HG03378 (cell line): Measurements from ENCODE around the gene ASAP2.

Source experiments
- ATAC-seq: cut with Tn5 transposase; IDR thresholded peaks from one replicate; pipeline ENCODE4 v1.9.1; 2021; ENCODE audit warnings: mild to moderate bottlenecking, moderate library complexity; ENCODE audit not compliant: unreplicated experiment

ASAP2 gene

DNA sequence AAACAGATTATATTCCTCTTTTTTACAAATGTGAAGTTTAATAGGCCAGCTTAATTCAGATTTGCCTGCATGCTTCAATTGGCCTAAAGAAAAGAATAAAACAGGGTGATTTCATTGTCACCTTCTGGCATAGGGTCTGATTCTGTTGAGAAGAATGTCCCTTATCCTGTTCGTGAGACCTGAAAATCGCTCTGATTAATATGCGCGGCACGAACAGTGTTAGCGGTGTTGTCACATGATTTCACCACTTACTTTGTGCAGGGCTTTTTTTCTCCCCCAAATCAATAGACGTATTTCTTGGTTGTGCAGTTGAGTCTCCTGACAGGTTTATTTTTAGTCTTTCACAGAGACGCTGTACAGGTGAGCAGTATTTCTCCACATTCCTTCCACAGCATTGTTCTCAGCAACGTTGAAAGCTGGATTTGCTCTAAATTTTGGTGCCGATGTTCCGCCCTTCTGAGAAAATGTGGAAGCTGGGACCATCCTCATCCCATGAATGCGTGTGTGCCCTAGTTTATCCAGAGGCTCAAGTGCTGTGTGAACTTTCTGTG is 134.8 kb downstream of the ASAP2 start:
- no peak for ATAC-seq

DNA sequence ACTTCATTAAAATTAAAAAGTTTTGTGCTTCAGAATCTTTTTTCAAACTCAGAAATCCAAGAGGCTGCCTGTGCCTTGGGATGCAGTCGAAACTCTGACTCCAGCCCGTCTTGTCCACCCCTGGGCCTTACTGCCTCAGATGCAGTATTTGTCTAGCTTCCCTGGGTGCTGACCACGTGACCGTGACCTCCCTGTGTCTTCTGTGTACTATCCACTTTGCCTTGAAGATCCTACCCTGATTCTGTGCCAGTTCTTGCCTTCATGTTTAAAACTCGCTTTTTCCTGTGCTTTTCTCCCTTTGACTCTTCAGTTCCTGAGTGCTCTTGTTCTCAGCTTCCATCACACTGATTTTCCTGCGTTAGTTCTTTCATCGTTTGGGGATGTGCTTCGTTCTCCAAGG is 136.0 kb downstream of the ASAP2 start:
- ATAC-seq, result no peak

DNA sequence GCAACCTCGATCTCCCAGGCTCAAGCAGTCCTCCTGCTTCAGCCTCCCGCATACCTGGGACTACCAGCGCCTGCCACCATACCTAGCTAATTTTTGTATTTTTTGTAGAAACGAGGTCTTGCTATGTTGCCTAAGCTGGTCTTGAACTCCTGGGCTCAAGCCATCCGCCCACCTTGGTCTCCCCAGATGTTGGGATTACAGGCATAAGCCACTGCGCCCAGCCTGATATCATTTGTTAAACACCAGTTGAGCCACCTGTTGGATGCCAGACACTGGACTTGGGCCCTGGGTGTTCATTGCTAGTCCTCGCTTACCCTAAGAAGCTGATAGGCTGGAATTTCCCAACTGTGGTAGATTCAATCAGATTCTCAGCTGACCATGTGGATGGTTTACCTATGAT is 136.9 kb downstream of the ASAP2 start:
- no peak for ATAC-seq

DNA sequence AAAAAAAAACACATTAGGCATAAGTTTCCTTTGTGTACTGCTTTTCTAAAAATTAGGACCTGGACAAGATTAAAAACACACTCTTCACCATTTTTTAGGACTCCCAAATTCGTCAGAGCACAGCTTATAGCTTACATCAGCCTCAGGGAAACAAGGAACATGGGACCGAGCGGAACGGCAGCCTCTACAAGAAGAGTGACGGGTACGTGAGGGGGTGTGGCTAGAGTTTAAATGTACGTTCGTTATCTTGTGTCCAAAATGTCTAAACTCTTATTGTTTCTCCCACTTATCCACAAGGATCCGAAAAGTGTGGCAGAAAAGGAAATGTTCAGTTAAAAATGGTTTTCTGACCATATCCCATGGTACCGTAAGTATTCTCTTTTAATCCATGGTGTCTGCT is 137.8 kb downstream of the ASAP2 start:
- ATAC-seq, result no peak

DNA sequence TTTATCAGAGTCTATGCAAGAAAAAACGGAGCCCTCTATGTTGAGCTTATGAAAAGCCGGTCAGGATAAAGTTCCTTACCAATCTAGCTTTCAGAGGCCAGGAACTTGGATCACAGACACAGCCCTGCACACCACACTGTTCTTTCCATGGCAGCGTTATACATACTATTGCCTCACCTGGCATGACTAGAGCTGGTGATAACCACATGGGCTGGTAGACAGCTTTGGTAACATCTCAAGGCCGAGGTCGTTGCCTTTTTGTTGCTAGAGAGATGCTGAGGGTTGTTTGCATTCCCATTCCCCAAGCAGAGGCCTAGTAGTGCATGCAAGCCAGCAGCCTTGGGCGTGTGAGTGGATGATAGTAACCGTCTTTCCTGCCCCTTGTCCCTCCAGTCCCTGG is 138.7 kb downstream of the ASAP2 start:
- no peak for ATAC-seq

DNA sequence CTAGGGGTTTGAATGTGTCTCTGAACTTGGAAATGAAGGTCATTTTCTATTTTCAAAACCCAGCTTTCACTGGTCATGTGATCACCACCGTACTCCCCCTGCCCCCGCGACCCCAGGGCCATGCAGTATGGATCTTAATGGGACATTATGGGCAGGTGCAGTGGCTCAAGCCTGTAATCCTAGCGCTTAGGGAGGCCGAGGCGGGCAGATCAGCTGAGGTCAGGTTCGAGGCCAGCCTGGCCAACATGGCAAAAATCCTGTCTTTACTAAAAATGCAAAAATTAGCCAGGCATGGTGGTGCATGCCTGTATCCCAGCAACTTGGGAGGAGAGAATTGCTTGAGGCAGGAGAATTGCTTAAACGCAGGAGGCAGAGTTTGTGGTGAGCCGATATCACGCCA is 139.4 kb downstream of the ASAP2 start:
- ATAC-seq, result no peak

DNA sequence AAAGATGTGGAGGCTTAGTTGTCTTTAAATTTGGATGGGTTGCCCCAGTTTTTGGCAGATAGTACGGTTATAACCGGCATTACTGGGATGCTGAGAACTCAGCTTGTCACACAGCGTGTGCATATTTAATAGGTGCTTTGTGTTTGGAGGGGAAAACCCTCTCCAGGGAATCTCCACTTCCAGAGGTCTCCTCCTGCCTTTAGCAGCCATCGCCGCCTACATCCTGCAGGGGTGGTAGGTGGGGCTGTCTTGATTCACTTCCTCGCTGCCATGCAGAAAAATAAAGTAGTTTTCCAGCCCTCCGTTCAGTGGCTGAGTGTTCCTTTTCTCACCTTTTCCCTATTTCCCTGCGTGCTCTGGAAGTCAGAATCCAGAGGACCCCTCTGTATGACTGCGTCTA is 140.3 kb downstream of the ASAP2 start:
- no peak for ATAC-seq

DNA sequence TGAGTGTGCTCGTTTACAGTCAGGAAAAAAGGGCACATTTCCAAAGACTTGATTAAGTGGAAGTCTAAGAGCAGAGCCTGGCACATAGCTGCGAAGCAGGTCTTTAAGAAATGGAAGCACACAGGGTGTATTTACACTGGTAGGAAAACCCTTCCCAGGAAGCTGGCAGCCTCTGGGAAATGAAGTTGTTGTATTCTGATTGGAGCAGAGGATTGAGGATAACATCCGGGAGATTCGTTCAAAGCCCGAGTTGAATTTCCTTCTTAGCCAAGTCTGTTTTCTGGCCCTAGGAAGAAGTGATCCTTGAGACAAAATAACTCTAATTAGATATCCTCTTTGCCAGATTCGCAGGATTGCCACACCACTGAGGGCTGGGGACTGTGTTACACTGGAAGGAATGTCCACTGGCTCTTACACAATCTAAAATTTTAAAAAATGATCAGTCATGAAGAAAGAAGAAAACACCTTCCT is 140.8 kb downstream of the ASAP2 start:
- no peak for ATAC-seq

DNA sequence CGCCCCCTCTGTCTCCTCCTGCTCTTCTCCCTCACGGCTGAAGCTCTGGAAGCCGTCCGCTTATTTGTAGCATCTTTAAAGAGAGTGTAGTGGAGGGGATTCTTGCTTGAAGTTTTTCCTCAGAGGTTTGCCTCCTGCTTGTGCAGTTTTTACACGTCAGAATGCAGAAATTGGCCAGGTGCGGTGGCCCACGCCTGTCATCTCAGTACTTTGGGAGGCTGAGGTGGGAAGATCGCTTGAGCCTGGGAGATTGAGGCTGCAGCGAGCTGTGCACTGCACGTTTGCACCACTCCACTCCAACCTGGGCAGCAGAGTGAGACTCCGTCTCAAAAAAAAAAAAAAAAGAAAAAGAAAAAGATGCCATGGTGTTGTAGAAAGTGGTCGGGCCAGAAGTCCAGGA is 147.7 kb downstream of the ASAP2 start:
- no peak for ATAC-seq

DNA sequence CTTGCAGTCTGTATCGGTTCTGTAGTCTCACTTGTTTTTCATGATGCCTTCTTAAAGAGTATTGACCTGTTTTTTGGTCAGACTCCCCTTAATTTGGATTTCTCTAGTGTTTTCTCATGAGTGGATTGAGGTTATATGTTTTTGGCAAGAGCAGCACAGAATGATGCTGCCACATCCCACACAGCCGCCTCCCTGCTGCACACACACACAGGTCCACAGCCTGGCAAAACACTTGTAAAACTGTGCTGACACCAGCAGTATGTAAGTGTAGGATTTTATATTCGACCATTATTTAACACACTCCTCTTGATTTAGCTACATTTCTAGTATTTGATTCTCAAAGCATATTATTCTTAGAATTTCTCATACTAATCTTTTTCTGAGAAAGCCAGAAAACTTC is 148.7 kb downstream of the ASAP2 start:
- ATAC-seq, result no peak

DNA sequence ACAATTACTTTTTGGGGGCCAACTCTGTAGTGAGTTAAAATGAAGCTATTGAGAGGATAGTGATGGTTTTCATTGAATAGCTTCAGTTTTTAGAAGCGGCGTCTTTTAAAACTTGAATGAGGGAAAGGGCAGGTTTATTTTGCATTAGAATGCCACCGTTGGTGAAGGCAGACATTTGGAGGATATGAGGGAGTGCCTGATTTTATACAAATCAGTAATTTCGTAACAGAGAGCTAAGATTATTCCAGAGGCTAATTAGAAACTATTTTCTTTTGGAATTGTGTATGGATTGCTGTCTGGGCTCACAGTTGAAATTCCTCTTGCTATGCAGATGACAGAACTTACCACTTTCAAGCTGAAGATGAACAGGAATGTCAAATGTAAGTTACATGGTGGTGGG is 149.1 kb downstream of the ASAP2 start:
- ATAC-seq, result no peak

DNA sequence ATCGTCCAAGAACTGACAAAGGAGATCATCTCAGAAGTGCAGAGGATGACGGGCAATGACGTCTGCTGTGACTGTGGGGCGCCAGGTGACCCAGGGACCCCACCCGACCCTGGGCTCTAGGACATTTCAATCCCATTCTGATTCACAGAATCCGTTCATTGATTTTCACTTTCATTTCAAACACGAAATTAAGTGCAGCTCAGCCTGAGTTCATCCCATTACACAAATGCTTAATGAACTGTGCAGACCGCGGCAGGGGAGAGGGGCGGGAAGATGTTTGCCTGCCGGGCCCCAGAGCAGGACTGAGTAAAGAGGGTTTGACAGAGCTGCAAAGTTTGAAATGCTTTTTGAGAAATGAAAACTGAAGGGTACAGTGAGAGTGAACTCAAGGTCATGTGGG is 149.6 kb downstream of the ASAP2 start:
- ATAC-seq, result no peak

DNA sequence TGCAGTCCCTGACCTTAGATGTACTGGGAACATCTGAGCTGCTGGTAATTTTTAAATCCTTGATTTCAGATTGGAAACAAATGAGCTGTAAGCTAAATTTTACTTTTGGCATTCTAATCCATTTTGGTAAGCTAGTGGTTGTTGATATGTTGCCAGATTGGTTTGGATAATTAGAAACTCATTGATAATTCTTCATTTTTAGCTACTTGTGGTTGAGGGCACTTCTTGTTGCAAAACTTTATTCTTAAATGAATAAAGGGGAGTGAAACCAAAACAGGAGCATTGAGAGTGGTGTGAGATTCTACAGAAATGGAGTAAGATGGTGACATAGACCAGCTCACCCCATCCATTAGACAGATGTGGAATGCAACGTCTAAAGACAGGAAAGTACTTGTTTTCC is 152.2 kb downstream of the ASAP2 start:
- no peak for ATAC-seq

DNA sequence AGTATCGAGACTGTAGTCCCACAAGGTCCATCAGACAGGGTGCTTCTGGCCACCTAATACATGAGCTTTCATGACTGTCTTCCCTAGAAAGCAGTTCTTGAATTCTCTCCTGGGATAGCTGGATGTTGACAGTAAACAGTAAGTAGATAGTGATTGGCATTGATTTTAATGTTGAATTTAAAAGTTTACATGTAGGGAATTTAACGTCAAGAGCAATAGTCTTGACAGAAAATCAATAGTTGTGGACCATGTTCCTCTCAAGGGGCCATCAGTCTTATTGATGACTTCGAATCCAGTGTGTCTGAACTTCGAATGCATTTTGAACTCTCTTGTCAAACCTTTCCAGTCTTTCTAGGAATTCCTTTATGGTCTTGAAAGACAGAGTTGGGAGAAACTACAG is 152.9 kb downstream of the ASAP2 start:
- no peak for ATAC-seq

DNA sequence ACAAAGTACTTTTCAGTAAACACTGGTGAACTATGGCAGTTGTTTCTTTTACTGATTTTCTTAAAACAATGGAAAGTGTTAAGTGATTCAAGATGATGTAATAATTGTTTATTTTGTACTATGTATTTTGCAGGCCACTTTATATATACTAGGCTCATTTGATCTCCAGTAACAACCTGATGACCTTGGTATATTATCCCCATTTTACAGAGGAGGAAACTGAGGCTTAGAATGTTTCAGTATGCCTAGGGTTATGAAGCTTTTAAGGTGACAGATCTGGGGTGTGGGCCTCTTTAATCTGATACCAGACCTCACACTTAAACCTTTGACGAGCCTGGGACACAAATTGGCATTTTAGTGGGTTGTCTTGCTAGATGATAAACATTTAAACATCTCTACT is 153.5 kb downstream of the ASAP2 start:
- ATAC-seq, result no peak

DNA sequence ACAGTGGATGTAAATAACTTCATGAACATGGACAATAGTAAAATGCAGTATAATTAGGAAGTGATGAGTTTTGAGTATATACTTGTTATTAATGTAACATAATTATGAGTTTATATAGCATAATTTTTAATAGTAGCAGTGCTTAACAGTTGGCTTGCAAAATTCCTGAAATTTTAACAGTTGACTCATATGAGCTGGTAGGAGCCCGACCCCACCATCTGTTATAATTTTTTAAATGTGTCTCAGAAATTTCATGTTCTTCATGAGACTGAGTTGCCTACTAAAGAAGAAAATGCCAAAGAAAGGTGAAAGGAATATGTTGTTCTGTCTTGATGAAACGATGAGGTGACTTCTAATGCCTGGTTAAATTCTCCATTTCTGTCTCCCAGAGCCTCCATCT is 154.1 kb downstream of the ASAP2 start:
- no peak for ATAC-seq

DNA sequence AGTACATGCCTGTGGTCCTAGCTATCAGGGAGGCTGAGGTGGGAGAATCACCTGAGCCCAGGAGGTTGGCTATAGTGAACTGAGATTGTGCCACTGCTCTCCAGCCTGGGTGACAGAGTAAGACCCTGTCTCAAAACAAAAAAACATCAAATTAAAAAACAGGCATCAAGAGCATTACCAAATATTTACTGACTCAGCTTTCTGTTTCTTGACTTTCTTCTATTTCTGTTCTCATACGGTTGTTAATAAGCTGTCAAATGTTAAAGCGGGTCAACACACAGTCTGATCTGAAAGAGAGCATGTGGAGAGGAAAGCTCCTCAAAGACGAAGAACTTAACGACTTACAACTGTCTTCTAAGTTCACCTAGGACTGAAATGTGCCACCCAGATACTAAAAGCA is 157.8 kb downstream of the ASAP2 start:
- no peak for ATAC-seq

DNA sequence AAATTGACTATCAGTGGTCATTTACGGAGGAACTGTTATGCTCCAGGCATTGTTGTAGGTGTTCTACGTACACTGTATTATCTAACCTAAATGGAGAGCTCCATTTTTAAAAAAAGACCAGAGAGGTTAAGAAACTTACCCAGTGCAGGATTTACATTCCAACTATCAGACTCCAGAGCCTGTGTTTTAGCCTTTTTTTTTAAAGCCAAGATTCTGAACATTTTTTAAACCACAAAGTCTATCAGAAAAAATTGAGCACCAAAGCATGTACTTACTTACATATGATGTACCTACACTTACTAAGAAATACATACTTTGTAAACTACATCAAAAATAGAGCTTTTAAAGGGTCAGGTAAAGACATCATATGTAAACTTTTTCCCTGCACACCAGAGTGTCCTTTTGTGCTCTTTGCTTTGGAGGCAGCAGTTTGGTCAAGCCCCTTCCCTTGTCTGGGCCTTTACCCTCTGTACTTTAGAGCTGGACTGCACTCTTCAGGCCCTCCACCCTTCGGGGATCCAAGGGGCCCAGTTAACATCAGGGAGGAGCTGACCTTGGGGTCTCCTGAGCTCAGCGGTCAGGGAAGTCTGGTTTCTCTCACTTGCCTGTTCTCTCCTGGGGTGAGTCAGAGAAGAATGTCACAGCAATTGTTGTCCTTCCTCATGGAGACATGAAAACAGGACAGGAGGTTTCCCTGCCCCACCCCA is 158.3 kb downstream of the ASAP2 start:
- no peak for ATAC-seq

DNA sequence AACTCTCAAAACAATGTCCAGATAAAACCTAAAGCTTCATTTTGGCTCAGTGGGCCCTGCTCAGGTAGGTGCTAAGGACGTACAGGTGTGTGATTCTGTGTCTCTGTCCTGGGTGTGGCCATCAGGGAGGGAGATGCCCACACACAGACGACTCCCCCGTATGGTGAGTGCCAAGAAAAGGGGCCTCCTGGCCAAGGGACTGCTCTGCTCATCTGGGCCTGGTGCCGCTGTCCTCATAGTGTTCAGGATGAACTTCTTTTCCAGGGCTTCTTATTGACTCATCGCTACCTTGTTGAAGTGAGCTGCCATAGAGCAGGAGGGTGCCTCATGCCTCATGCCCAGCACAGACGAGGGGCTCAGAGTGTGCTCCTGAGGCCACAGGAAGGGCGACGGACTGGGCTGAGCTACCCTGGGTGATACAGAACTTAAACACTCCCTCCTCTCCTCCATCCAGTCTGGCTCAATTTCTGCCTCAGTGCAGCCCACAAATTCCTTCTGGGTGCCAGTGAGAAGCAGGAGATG is 158.9 kb downstream of the ASAP2 start:
- ATAC-seq, result no peak

DNA sequence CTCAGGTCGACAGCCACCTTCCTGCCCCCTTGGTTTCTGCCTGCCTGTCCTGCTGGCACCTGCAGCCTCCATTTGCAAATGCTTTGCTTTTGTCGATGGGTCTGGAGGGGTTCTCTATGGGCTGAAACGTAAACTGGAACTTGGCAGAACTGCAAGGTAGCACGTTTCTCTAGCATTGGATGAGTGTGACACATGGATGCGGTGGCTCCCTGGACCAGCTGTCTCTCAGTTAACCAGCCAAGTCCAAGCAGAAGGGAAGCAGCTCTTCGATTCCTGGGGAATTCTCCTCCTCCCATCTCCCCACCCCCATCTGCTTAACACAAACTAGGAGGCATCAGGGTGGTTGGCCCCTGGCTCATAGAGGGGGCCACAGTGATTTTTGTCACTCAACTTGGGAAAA is 159.4 kb downstream of the ASAP2 start:
- ATAC-seq, result no peak

DNA sequence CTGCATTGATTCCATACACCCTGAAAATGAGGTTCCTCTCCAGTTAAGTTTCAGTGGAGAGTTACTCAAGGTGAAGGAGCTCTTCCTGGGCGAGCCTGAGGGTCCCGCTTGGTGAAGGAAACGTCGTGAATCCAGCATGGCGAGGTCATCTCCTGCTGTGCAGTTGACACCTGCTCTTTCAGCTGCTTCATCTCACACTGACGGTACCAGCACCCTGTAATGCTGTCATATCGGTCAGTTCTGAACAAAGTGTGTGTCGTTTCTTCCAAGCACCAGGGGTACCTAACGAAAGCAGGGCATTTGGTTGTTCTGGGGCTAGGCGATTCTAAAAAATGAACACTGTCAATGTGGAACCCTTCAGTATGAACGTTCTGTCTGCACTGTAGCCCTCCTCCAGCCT is 164.1 kb downstream of the ASAP2 start:
- ATAC-seq, result no peak

DNA sequence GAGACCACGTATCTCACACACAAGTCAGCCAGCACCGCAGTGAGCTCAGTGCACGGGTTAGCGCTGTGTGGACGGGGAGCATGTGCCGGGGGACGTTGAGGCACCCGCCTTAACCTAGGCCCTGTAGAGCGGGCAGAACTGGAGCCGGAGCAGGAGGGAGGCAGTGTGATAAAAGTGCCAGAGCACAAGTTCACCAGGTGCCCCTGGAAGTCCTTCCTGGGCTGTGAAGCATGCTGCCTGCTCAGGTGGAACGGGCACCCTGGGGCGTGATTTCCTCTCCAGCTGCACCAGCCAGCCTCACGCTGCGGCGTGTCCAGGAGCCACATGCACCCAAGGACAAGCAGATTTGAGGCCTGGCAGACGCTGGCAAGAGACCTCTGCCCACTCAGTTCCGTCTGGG is 166.4 kb downstream of the ASAP2 start:
- no peak for ATAC-seq

DNA sequence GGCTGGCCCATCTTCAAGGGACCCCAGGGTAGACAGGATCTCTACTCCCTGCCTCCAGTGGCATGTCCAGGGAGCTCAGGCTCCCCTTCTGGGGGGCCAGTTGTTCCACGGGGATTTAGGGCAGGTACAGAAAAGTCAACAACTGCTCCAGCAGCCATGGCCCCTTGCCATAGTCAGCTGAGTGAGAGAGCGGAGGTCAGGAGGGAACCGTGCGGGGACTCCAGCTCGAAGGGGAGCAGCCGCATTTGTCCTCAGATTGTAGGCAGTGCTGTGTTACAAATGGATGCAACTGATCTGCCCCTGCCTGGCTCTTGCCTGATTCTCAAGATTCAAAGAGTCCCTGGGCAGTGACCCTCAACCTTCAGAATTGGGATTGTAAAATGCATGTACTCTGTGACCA is 166.9 kb downstream of the ASAP2 start:
- no peak for ATAC-seq
